Mesothelial cell of epicardium (in vitro differentiated cells): Measurements from ENCODE around the gene TEX11. TPM values are rescaled to one million over a fixed set of nuclear protein-coding genes. Genes with fewer than 3 reads are reported as not detected.

Experiments
- DNase-seq, 2 experiments: peaks; one replicate each; pipeline ENCODE4 v3.0.0; 2021; ENCODE audit warnings: low spot score in 2 of 2; ENCODE audit not compliant: unreplicated experiment in 2 of 2
- H3K27ac Mint-ChIP-seq: 2 replicates; pipeline ENCODE4 v1.8.0; 2021; ENCODE audit warnings: mixed read lengths
- H3K27me3 Mint-ChIP-seq: 2 replicates; pipeline ENCODE4 v1.8.0; 2021; ENCODE audit warnings: low read depth, mixed read lengths
- H3K36me3 Mint-ChIP-seq: 2 replicates; pipeline ENCODE4 v1.8.0; 2021; ENCODE audit warnings: mixed read lengths
- H3K4me1 Mint-ChIP-seq: 2 replicates; pipeline ENCODE4 v1.8.0; 2021; ENCODE audit warnings: mixed read lengths
- H3K4me3 Mint-ChIP-seq: 2 replicates; pipeline ENCODE4 v1.8.0; 2021; ENCODE audit warnings: mild to moderate bottlenecking, moderate library complexity, mixed read lengths
- H3K9me3 Mint-ChIP-seq: 2 replicates; pipeline ENCODE4 v1.8.0; 2021; ENCODE audit warnings: mixed read lengths
- CTCF ChIP-seq: fragments of 200-600 bp; sonication (generic); IDR thresholded peaks from one replicate; pipeline ENCODE4 v1.5.0; 2021; ENCODE audit warnings: antibody characterized with exemption; ENCODE audit not compliant: unreplicated experiment
- total RNA-seq: library from RNA; stranded (reverse); gene quantifications from 3 replicates; pipeline ENCODE4 v1.2.1, GENCODE V29; 2021

Gene TEX11
- total RNA-seq, 1 donor from 2014 or later = not detected

DNA sequence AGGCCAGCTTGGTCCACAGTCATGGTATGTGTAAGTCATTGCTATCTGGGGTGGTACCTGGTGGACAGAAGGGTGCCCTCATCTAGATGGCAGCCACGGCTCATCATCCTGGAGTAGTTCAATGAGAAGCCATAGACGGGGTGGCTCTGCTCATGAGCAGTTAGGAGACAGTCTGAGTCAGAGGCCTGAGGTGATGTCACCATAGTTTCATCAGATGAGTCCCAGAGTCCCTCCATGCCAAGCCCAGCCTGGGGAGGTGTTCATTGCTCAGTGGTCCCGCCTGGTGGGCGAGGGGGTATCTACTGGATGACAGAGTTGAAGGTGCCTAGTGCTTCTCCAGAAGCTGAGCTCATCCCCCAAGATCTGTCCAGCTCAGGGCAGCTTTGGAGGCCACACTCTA, 414.1 kb downstream of the TEX11 start:
- no peaks in the 10 kb centered on the region for H3K27me3 Mint-ChIP-seq
- H3K4me1 Mint-ChIP-seq = no peaks in the 10 kb centered on the region
- H3K27ac Mint-ChIP-seq = no peak overlapping the region
- H3K9me3 Mint-ChIP-seq = peaks cover 7% of the 10 kb centered on the region
- DNase-seq = no peak
- TF ChIP-seq CTCF = no peak
- H3K4me3 Mint-ChIP-seq = no peak overlapping the region
- peaks cover 27% of the 10 kb centered on the region for H3K36me3 Mint-ChIP-seq

GRCh38 chrX:70488856-70489255, 419.7 kb downstream of the TEX11 start:
- Mint-ChIP-seq H3K9me3 (no peaks in the 10 kb centered on the region), H3K27ac (no peak overlapping the region), H3K4me1 (peaks cover 6% of the 10 kb centered on the region), H3K4me3 (no peak overlapping the region), H3K27me3 (no peaks in the 10 kb centered on the region), H3K36me3 (peaks cover 28% of the 10 kb centered on the region)
- DNase-seq = no peak
- no peak for TF ChIP-seq CTCF

DNA sequence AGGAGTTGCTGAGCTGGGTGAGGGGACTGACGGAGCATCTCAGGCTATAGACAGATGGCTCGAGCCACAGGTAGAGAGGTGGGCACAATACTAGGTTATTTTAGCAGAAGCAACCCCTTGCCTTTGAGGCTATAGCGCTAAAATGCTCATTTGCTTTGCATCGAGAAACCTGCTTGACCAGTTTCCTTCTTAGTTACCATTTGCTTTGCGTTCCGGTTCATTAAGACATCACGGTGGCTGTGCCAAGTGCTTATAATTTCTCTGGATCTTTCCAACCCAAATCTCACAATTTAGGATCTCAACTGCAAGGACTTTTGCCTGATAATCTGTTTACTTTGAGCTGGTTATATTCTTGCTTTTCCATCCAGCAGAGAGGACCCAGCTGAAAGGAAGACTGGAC, 423.0 kb downstream of the TEX11 start:
- H3K27me3 Mint-ChIP-seq = no peaks in the 10 kb centered on the region
- DNase-seq = no peak
- H3K4me1 Mint-ChIP-seq = peaks cover 18% of the 10 kb centered on the region

GRCh38 chrX:70482300-70482699, 426.2 kb downstream of the TEX11 start:
- Mint-ChIP-seq H3K9me3 (peaks cover 13% of the 10 kb centered on the region), H3K4me1 (peaks cover 48% of the 10 kb centered on the region)

More for the DNA sequence above, 423.0 kb downstream of the TEX11 start:
- Mint-ChIP-seq H3K4me3 (no peak overlapping the region), H3K36me3 (peaks cover 13% of the 10 kb centered on the region), H3K27ac (peak overlapping the region; percentile 54), H3K9me3 (peaks cover 13% of the 10 kb centered on the region)
- TF ChIP-seq CTCF = no peak

GRCh38 chrX:70481471-70482270, 426.8 kb downstream of the TEX11 start:
- no peak overlapping the region for H3K27ac Mint-ChIP-seq
- H3K9me3 Mint-ChIP-seq = peaks cover 13% of the 10 kb centered on the region
- H3K27me3 Mint-ChIP-seq = no peaks in the 10 kb centered on the region
- TF ChIP-seq CTCF = no peak
- peaks cover 3% of the 10 kb centered on the region for H3K36me3 Mint-ChIP-seq
- H3K4me1 Mint-ChIP-seq = peaks cover 54% of the 10 kb centered on the region
- DNase-seq = no peak
- H3K4me3 Mint-ChIP-seq = no peak overlapping the region

More at GRCh38 chrX:70482300-70482699, 426.2 kb downstream of the TEX11 start:
- no peak for DNase-seq
- Mint-ChIP-seq H3K27ac (no peak overlapping the region), H3K36me3 (peaks cover 6% of the 10 kb centered on the region), H3K4me3 (no peak overlapping the region), H3K27me3 (no peaks in the 10 kb centered on the region)
- no peak for TF ChIP-seq CTCF

DNA sequence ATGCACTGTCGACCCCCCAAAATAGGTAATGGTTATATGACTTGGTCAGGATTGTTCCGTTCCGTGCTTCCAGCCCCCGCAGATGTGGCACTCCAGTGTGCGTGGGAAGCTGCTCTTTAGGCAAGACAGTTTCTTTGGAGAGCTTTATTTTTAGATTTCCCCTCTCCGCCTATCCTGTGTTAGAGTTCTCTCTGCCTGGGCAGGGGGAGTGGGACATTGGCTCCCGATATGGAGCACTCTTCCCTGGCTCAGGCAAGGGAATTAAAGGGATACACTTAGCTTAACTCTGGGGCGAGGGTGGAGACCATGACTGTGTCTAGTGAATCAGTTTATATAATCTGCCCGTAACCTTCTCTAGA, 427.9 kb downstream of the TEX11 start:
- Mint-ChIP-seq H3K9me3 (peaks cover 13% of the 10 kb centered on the region), H3K4me3 (no peak overlapping the region), H3K4me1 (peaks cover 58% of the 10 kb centered on the region), H3K27me3 (no peaks in the 10 kb centered on the region), H3K27ac (no peak overlapping the region), H3K36me3 (peaks cover 3% of the 10 kb centered on the region)
- DNase-seq = no peak
- TF ChIP-seq CTCF = no peak
